H9 (cell line): Measurements from ENCODE around the gene GPR183. TPM values are rescaled to one million over a fixed set of nuclear protein-coding genes. Genes with fewer than 3 reads are reported as not detected.

Source experiments
- DNase-seq: peaks from one replicate; pipeline ENCODE4 v3.0.0-alpha.2; 2017
- H2AFZ ChIP-seq: one replicate; pipeline ENCODE4 v1.6.1; 2013; ENCODE audit warnings: mild to moderate bottlenecking, low read length, control low read depth, moderate library complexity
- H2AK5ac ChIP-seq: 2 replicates; pipeline ENCODE4 v1.6.1; 2013; ENCODE audit warnings: low read length, control low read depth, mixed read lengths; ENCODE audit not compliant: insufficient read length
- H2BK120ac ChIP-seq: one replicate; pipeline ENCODE4 v1.6.1; 2013; ENCODE audit warnings: low read depth, mild to moderate bottlenecking, low read length, control low read depth, inconsistent platforms; ENCODE audit not compliant: poor library complexity, severe bottlenecking
- H2BK12ac ChIP-seq: 2 replicates; pipeline ENCODE4 v1.6.1; 2013; ENCODE audit warnings: low read length, control low read depth, mixed read lengths, low read depth; ENCODE audit not compliant: insufficient read length
- H2BK15ac ChIP-seq: 2 replicates; pipeline ENCODE4 v1.6.1; 2013; ENCODE audit warnings: low read depth, low read length, control low read depth
- H2BK20ac ChIP-seq: one replicate; pipeline ENCODE4 v1.6.1; 2013; ENCODE audit warnings: low read depth, mild to moderate bottlenecking, low read length, control low read depth, inconsistent platforms; ENCODE audit not compliant: poor library complexity, severe bottlenecking
- H2BK5ac ChIP-seq: 2 replicates; pipeline ENCODE4 v1.6.1; 2013; ENCODE audit warnings: low read length, control low read depth, mixed read lengths; ENCODE audit not compliant: insufficient read length
- H3K14ac ChIP-seq: 2 replicates; pipeline ENCODE4 v1.6.1; 2013; ENCODE audit warnings: low read length, control low read depth; ENCODE audit not compliant: insufficient read depth
- H3K18ac ChIP-seq: 2 replicates; pipeline ENCODE4 v1.6.1; 2013; ENCODE audit warnings: low read depth, mild to moderate bottlenecking, mixed read lengths, low read length, control low read depth; ENCODE audit not compliant: insufficient read length
- H3K23ac ChIP-seq: 2 replicates; pipeline ENCODE4 v1.6.1; 2013; ENCODE audit warnings: low read length, control low read depth, mixed read lengths, low read depth; ENCODE audit not compliant: insufficient read length
- H3K23me2 ChIP-seq: 2 replicates; pipeline ENCODE4 v1.6.1; 2013; ENCODE audit warnings: low read depth, mild to moderate bottlenecking, mixed read lengths, low read length, control low read depth; ENCODE audit not compliant: insufficient read length, poor library complexity, severe bottlenecking
- H3K27ac ChIP-seq: 2 replicates; pipeline ENCODE4 v1.5.1; 2013; ENCODE audit warnings: low read length, control low read depth, mixed read lengths, low read depth; ENCODE audit not compliant: insufficient read length
- H3K27me3 ChIP-seq: 2 replicates; pipeline ENCODE4 v1.6.1; 2013; ENCODE audit warnings: low read length, control low read depth, inconsistent platforms; ENCODE audit not compliant: insufficient read depth
- H3K4ac ChIP-seq: 2 replicates; pipeline ENCODE4 v1.6.1; 2013; ENCODE audit warnings: low read depth, mild to moderate bottlenecking, control low read depth, inconsistent platforms, low read length, moderate library complexity
- H3K4me1 ChIP-seq: 2 replicates; pipeline ENCODE4 v1.6.1; 2013; ENCODE audit warnings: low read length, control low read depth, inconsistent platforms; ENCODE audit not compliant: insufficient read depth
- H3K4me2 ChIP-seq: 2 replicates; pipeline ENCODE4 v1.6.1; 2013; ENCODE audit warnings: low read length, control low read depth, mixed read lengths; ENCODE audit not compliant: insufficient read length, insufficient read depth
- H3K56ac ChIP-seq: 2 replicates; pipeline ENCODE4 v1.6.1; 2013; ENCODE audit warnings: low read depth, mild to moderate bottlenecking, mixed read lengths, low read length, control low read depth; ENCODE audit not compliant: insufficient read length
- H3K79me1 ChIP-seq: 2 replicates; pipeline ENCODE4 v1.6.1; 2013; ENCODE audit warnings: low read depth, mild to moderate bottlenecking, moderate library complexity, low read length, control low read depth, inconsistent platforms; ENCODE audit not compliant: insufficient read depth, poor library complexity, severe bottlenecking
- H3K79me2 ChIP-seq: 2 replicates; pipeline ENCODE4 v1.6.1; 2013; ENCODE audit warnings: low read length, control low read depth, inconsistent platforms; ENCODE audit not compliant: insufficient read depth
- H3K9ac ChIP-seq: 2 replicates; pipeline ENCODE4 v1.6.1; 2013; ENCODE audit warnings: low read length, control low read depth, mixed read lengths; ENCODE audit not compliant: insufficient read length; ENCODE audit errors: extremely low read depth
- H3K9me3 ChIP-seq: one replicate; pipeline ENCODE4 v1.6.1; 2013; ENCODE audit warnings: low read depth, low read length, inconsistent platforms; ENCODE audit not compliant: control insufficient read depth
- H3T11ph ChIP-seq: one replicate; pipeline ENCODE4 v1.6.1; 2013; ENCODE audit warnings: mild to moderate bottlenecking, low read length, control low read depth, inconsistent platforms
- H4K20me1 ChIP-seq: one replicate; pipeline ENCODE4 v1.6.1; 2013; ENCODE audit not compliant: control insufficient read depth, insufficient read length, insufficient read depth
- H4K5ac ChIP-seq: 2 replicates; pipeline ENCODE4 v1.6.1; 2013; ENCODE audit warnings: low read depth, mild to moderate bottlenecking, mixed read lengths, low read length, control low read depth; ENCODE audit not compliant: insufficient read length
- H4K8ac ChIP-seq: replicated peaks from 2 replicates; pipeline ENCODE4 v1.6.1; 2013; ENCODE audit warnings: low read length, control low read depth, mixed read lengths, low read depth; ENCODE audit not compliant: insufficient read length
- H4K91ac ChIP-seq: 2 replicates; pipeline ENCODE4 v1.6.1; 2013; ENCODE audit warnings: low read depth, mild to moderate bottlenecking, moderate library complexity, mixed read lengths, low read length, control low read depth; ENCODE audit not compliant: insufficient read length
- H3K27ac Mint-ChIP-seq, 3 experiments: 2 replicates in 2 of 3; 3 replicates in 1 of 3; pipeline ENCODE4 v1.8.0; 2020 to 2021; ENCODE audit warnings: mixed read lengths in 3 of 3, mild to moderate bottlenecking in 1 of 3, moderate library complexity in 1 of 3
- H3K27me3 Mint-ChIP-seq: 2 replicates; pipeline ENCODE4 v1.8.0; 2021; ENCODE audit warnings: low read depth, mild to moderate bottlenecking, moderate library complexity, mixed read lengths
- H3K36me3 Mint-ChIP-seq, 3 experiments: 2 replicates in 2 of 3; 3 replicates in 1 of 3; pipeline ENCODE4 v1.8.0; 2020 to 2021; ENCODE audit warnings: low read depth in 3 of 3, mixed read lengths in 3 of 3; ENCODE audit not compliant: insufficient read depth in 1 of 3
- H3K4me1 Mint-ChIP-seq, 2 experiments: 2 replicates each; pipeline ENCODE4 v1.8.0; 2020; ENCODE audit warnings: mixed read lengths in 2 of 2
- H3K4me3 Mint-ChIP-seq, 2 experiments: 2 replicates in 1 of 2; 3 replicates in 1 of 2; pipeline ENCODE4 v1.8.0; 2020 to 2021; ENCODE audit warnings: mild to moderate bottlenecking in 2 of 2, mixed read lengths in 2 of 2, moderate library complexity in 1 of 2
- H3K9me3 Mint-ChIP-seq, 2 experiments: 2 replicates in 1 of 2; 3 replicates in 1 of 2; pipeline ENCODE4 v1.8.0; 2020; ENCODE audit warnings: mild to moderate bottlenecking in 2 of 2, mixed read lengths in 2 of 2, moderate library complexity in 1 of 2
- WGBS: extraction: QIAGEN DNeasy Blood & Tissue Kit; methylation state at CpG from one replicate; pipeline ENCODE4 v1.1.7; 2013; ENCODE audit warnings: missing lambda C conversion rate, low lambda C conversion rate, mixed read lengths; ENCODE audit not compliant: insufficient read length; ENCODE audit errors: extremely low coverage; 5-methylcytosine and 5-hydroxymethylcytosine counted together
- total RNA-seq: library from RNA; stranded (reverse); gene quantifications from 2 replicates; pipeline ENCODE4 v1.2.1, GENCODE V29; 2021
- TF ChIP-seq, protein P1 (sequence below): fragments of 200-600 bp; sonication (generic); conservative IDR thresholded peaks from 3 replicates; pipeline ENCODE4 v1.8.0; 2021; ENCODE audit warnings: antibody characterized with exemption, mild to moderate bottlenecking

The GPR183 gene
- total RNA-seq, 1 experiment from 2014 or later: not detected

DNA sequence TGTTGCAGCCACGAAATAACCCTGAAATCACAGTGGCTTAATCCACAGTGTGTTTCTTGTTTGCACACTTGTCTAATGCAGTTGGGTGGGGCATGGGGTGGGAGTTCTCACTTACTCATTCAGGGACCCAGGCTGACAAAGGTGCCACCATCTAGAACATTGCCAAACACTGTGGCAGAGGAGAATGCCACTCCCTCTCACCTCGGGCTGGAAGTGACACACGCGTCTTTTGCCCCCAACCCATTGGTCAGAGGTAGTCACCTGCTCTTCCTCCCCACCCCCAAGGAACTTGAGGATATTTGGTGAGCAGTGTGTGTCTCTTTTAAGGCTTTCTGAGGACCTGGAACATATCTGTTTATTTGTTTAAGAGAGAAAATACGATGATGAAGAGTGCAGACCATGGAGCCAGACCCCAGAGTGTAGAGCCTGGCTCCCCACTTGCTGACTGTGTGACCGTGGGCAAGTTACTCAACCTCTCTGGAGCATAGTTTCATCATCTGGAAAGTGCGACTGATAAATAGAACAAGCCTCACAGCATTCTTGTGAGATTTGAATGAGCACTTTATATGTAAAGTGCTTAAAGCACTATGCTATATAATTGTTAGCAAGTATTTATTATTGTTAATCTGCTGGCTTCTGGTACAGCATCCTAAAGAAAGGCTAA, 17.4 kb downstream of the GPR183 start:
- no peaks in the 10 kb centered on the region for H3K27me3 Mint-ChIP-seq
- H3K9me3 Mint-ChIP-seq: no peaks in the 10 kb centered on the region
- H4K91ac ChIP-seq: no peak overlapping the region
- no peak for DNase-seq
- H3K14ac ChIP-seq: no peak overlapping the region
- no peaks in the 10 kb centered on the region for H3K79me2 ChIP-seq
- H2AK5ac ChIP-seq: no peak overlapping the region
- H2BK15ac ChIP-seq: no peak overlapping the region
- no peak overlapping the region for H3K27ac ChIP-seq
- no peak overlapping the region for H2BK20ac ChIP-seq
- no peak overlapping the region for H2BK12ac ChIP-seq
- no peak overlapping the region for H3K18ac ChIP-seq
- no peaks in the 10 kb centered on the region for H3K79me1 ChIP-seq
- H3K4me2 ChIP-seq: no peak overlapping the region
- H2AFZ ChIP-seq: no peak overlapping the region
- no peaks in the 10 kb centered on the region for H3K23me2 ChIP-seq
- H2BK120ac ChIP-seq: no peak overlapping the region
- H3K27me3 ChIP-seq: no peaks in the 10 kb centered on the region
- no peak overlapping the region for H4K5ac ChIP-seq
- peaks cover 0 to 5% of the 10 kb centered on the region in 2 experiments; a peak in 1 of 4 replicates for H3K4me1 Mint-ChIP-seq
- TF ChIP-seq, protein P1, sequence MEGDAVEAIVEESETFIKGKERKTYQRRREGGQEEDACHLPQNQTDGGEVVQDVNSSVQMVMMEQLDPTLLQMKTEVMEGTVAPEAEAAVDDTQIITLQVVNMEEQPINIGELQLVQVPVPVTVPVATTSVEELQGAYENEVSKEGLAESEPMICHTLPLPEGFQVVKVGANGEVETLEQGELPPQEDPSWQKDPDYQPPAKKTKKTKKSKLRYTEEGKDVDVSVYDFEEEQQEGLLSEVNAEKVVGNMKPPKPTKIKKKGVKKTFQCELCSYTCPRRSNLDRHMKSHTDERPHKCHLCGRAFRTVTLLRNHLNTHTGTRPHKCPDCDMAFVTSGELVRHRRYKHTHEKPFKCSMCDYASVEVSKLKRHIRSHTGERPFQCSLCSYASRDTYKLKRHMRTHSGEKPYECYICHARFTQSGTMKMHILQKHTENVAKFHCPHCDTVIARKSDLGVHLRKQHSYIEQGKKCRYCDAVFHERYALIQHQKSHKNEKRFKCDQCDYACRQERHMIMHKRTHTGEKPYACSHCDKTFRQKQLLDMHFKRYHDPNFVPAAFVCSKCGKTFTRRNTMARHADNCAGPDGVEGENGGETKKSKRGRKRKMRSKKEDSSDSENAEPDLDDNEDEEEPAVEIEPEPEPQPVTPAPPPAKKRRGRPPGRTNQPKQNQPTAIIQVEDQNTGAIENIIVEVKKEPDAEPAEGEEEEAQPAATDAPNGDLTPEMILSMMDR: no peak
- WGBS: no CpG with 5 or more reads among the region's 7 CpGs
- H3K4ac ChIP-seq: no peak overlapping the region
- H4K20me1 ChIP-seq: no peaks in the 10 kb centered on the region
- no peak overlapping the region for H3K56ac ChIP-seq
- no peak overlapping the region for H3K4me3 Mint-ChIP-seq
- peak overlapping the region in 1 of 3 experiments; percentile 24; a peak in 1 of 7 replicates for H3K27ac Mint-ChIP-seq
- no peak overlapping the region for H3T11ph ChIP-seq
- peaks cover 0 to 2% (median 0%) of the 10 kb centered on the region in 3 experiments; a peak in 2 of 7 replicates for H3K36me3 Mint-ChIP-seq
- no peak overlapping the region for H4K8ac ChIP-seq
- no peaks in the 10 kb centered on the region for H3K9me3 ChIP-seq
- no peaks in the 10 kb centered on the region for H3K4me1 ChIP-seq
- H2BK5ac ChIP-seq: no peak overlapping the region
- no peak overlapping the region for H3K23ac ChIP-seq
- H3K9ac ChIP-seq: no peak overlapping the region
